KBM-7 (cell line): ENCODE results near the gene SENP6.

ENCODE experiments used
- DNase-seq: peaks from one replicate; pipeline ENCODE4 v3.0.0-alpha.2; 2015
- in situ Hi-C: fragments of 300-500 bp; cut with MboI; formaldehyde crosslinking; loops from 2 replicates; pipeline ENCODE4 v1.14.3; 2020; ENCODE audit warnings: low sequenced_read_pairs, low pct_unique_long_range_greater_than_20kb, mixed read lengths

The SENP6 gene

GRCh38 chr6:75735491-75736186 is 134.0 kb downstream of the SENP6 start:
- in situ Hi-C loops, result no loop called here
- no peak for DNase-seq

- in situ Hi-C loops, result no loop called here
Observed at GRCh38 chr6:75743971-75744370, 142.3 kb downstream of the SENP6 start.

GRCh38 chr6:75745404-75745803 is 143.7 kb downstream of the SENP6 start:
- DNase-seq, result no peak
- in situ Hi-C loops, result no loop called here

More at GRCh38 chr6:75743971-75744370, 142.3 kb downstream of the SENP6 start:
- no peak for DNase-seq

- DNase-seq, result no peak
- in situ Hi-C loops, result no loop called here
Observed at GRCh38 chr6:75746221-75746620, 144.5 kb downstream of the SENP6 start.

- in situ Hi-C loops, result no loop called here
- no peak for DNase-seq
Observed at GRCh38 chr6:75747152-75747992, 145.7 kb downstream of the SENP6 start.

GRCh38 chr6:75748003-75748742 is 146.5 kb downstream of the SENP6 start:
- in situ Hi-C loops, result no loop called here
- peak; percentile 47 for DNase-seq

GRCh38 chr6:75748743-75749538 is 147.3 kb downstream of the SENP6 start, which contains the start of gene MYO6:
MYO6 (plus strand) TSS chr6:75749239; CDS start chr6:75817548, 68,309 bp downstream.
- in situ Hi-C loops, result no loop called here
- peak; percentile 49 for DNase-seq

GRCh38 chr6:75751443-75751842 is 149.8 kb downstream of the SENP6 start:
- in situ Hi-C loops, result no loop called here
- DNase-seq, result no peak

- no peak for DNase-seq
- in situ Hi-C loops, result no loop called here
Observed at GRCh38 chr6:75752365-75752764, 150.7 kb downstream of the SENP6 start.

GRCh38 chr6:75755704-75756103 is 154.0 kb downstream of the SENP6 start:
- in situ Hi-C loops, result no loop called here
- DNase-seq, result no peak

GRCh38 chr6:75757295-75757694 is 155.6 kb downstream of the SENP6 start:
- no peak for DNase-seq
- in situ Hi-C loops, result no loop called here

- peak; percentile 16 for DNase-seq
- in situ Hi-C loops, result no loop called here
Observed at GRCh38 chr6:75758061-75758460, 156.4 kb downstream of the SENP6 start.

- peak; percentile 77 for DNase-seq
- in situ Hi-C loops, result no loop called here
Observed at GRCh38 chr6:75759207-75759606, 157.5 kb downstream of the SENP6 start.

- DNase-seq, result no peak
- in situ Hi-C loops, result no loop called here
Observed at GRCh38 chr6:75760320-75760719, 158.6 kb downstream of the SENP6 start.

- in situ Hi-C loops, result no loop called here
- DNase-seq, result no peak
Observed at GRCh38 chr6:75761489-75761888, 159.8 kb downstream of the SENP6 start.

GRCh38 chr6:75762063-75762462 is 160.4 kb downstream of the SENP6 start:
- no peak for DNase-seq
- in situ Hi-C loops, result no loop called here

- DNase-seq, result no peak
- in situ Hi-C loops, result no loop called here
Observed at GRCh38 chr6:75766387-75766786, 164.7 kb downstream of the SENP6 start.
